Measurements from ENCODE around the gene SUGP2. TPM values are rescaled to one million over a fixed set of nuclear protein-coding genes. Genes with fewer than 3 reads are reported as not detected.

Gene SUGP2
- total RNA-seq, 1 experiment from 2014 or later, result 95.2 TPM

- no peaks in the 10 kb centered on the region; a peak in 1 of 5 replicates for H3K9me3 Mint-ChIP-seq
- H3K9ac ChIP-seq (ENCODE audit: extremely low read depth, insufficient read length, low read length), result no peak overlapping the region
- no peak overlapping the region for H2BK12ac ChIP-seq (ENCODE audit: insufficient read length, low read depth, low read length)
- H3T11ph ChIP-seq (ENCODE audit: low read length), result no peak overlapping the region
- peaks cover 2% of the 10 kb centered on the region; the same call in 1 of the 2 replicates for H3K27me3 Mint-ChIP-seq (ENCODE audit: low read depth)
- no peak overlapping the region for H3K18ac ChIP-seq (ENCODE audit: insufficient read length, low read depth, low read length)
- H3K27ac ChIP-seq (ENCODE audit: insufficient read length, low read depth, low read length), result no peak overlapping the region
- TF ChIP-seq, protein P1, sequence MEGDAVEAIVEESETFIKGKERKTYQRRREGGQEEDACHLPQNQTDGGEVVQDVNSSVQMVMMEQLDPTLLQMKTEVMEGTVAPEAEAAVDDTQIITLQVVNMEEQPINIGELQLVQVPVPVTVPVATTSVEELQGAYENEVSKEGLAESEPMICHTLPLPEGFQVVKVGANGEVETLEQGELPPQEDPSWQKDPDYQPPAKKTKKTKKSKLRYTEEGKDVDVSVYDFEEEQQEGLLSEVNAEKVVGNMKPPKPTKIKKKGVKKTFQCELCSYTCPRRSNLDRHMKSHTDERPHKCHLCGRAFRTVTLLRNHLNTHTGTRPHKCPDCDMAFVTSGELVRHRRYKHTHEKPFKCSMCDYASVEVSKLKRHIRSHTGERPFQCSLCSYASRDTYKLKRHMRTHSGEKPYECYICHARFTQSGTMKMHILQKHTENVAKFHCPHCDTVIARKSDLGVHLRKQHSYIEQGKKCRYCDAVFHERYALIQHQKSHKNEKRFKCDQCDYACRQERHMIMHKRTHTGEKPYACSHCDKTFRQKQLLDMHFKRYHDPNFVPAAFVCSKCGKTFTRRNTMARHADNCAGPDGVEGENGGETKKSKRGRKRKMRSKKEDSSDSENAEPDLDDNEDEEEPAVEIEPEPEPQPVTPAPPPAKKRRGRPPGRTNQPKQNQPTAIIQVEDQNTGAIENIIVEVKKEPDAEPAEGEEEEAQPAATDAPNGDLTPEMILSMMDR (conservative IDR thresholded peaks at IDR 0.05), result no peak
- no peaks in the 10 kb centered on the region; the same call in 1 of the 2 replicates for H3K27me3 ChIP-seq (ENCODE audit: insufficient read depth, low read length)
- no peak overlapping the region for H2BK5ac ChIP-seq (ENCODE audit: insufficient read length, low read length)
- H2BK120ac ChIP-seq (ENCODE audit: low read depth, low read length, poor library complexity, severe bottlenecking), result no peak overlapping the region
- no peaks in the 10 kb centered on the region for H3K4me1 ChIP-seq (ENCODE audit: insufficient read depth, low read length)
- no peak overlapping the region for H2AK5ac ChIP-seq (ENCODE audit: insufficient read length, low read length)
- no CpG with 5 or more reads among the region's 13 CpGs for WGBS (ENCODE audit: extremely low coverage, insufficient read length, low lambda C conversion rate)
- H3K4me1 Mint-ChIP-seq, result no peaks in the 10 kb centered on the region
- H2BK15ac ChIP-seq (ENCODE audit: low read depth, low read length), result no peak overlapping the region
- H3K79me2 ChIP-seq (ENCODE audit: insufficient read depth, low read length), result no peaks in the 10 kb centered on the region
- no peak overlapping the region for H4K8ac ChIP-seq (replicated peaks; ENCODE audit: insufficient read length, low read depth, low read length)
- H3K23ac ChIP-seq (ENCODE audit: insufficient read length, low read depth, low read length), result no peak overlapping the region
- H3K4me2 ChIP-seq (ENCODE audit: insufficient read depth, insufficient read length, low read length), result no peak overlapping the region
- H3K27ac Mint-ChIP-seq, result no peak overlapping the region
- H3K4me3 Mint-ChIP-seq, result no peak overlapping the region
- H3K4ac ChIP-seq (ENCODE audit: low read depth, low read length), result no peak overlapping the region
- no peak overlapping the region for H4K91ac ChIP-seq (ENCODE audit: insufficient read length, low read depth, low read length)
- no peak for DNase-seq
- no peaks in the 10 kb centered on the region for H3K23me2 ChIP-seq (ENCODE audit: insufficient read length, low read depth, low read length, poor library complexity, severe bottlenecking)
- peaks cover 32 to 86% (median 64%) of the 10 kb centered on the region in 3 experiments for H3K36me3 Mint-ChIP-seq (ENCODE audit: insufficient read depth in 1 of 3, low read depth in 3 of 3)
- no peak overlapping the region for H3K14ac ChIP-seq (ENCODE audit: insufficient read depth, low read length)
- no peaks in the 10 kb centered on the region for H3K9me3 ChIP-seq (ENCODE audit: control insufficient read depth, low read depth, low read length)
- no peak overlapping the region for H3K56ac ChIP-seq (ENCODE audit: insufficient read length, low read depth, low read length)
- H4K20me1 ChIP-seq (ENCODE audit: control insufficient read depth, insufficient read depth, insufficient read length), result no peaks in the 10 kb centered on the region
- no peak overlapping the region for H2BK20ac ChIP-seq (ENCODE audit: low read depth, low read length, poor library complexity, severe bottlenecking)
- H2AFZ ChIP-seq (ENCODE audit: low read length), result no peak overlapping the region
- H4K5ac ChIP-seq (ENCODE audit: insufficient read length, low read depth, low read length), result no peak overlapping the region
- no peaks in the 10 kb centered on the region for H3K79me1 ChIP-seq (ENCODE audit: insufficient read depth, low read depth, low read length, poor library complexity, severe bottlenecking)
These were observed 22.4 kb upstream of the SUGP2 start for GRCh38 chr19:19055701-19056100.
